K562 (cell line): Measurements from ENCODE around the gene RELL1. TPM values are rescaled to one million over a fixed set of nuclear protein-coding genes. Genes with fewer than 3 reads are reported as not detected.

ENCODE experiments used
- ATAC-seq: fragments of 200-7000 bp; cut with Tn5 transposase; 3 replicates; pipeline ENCODE4 v1.9.1; 2020; ENCODE audit warnings: moderate library complexity
- BruUV-seq: library from RNA; stranded (reverse); fragments of 400-500 nt; replicated peaks from 2 replicates; lab custom pipeline; 2021; lab: Mats Ljungman, UMichigan
- CTCF ChIA-PET: fragments of 300-600 bp; formaldehyde crosslinking; extraction: SDS; loops from one replicate; lab custom pipeline; 2021; ENCODE audit warnings: low intra/inter-chr PET ratio; lab: Yijun Ruan, JAX
- POLR2A ChIA-PET: fragments of 300-600, 350-650 bp; sonication (Branson Sonifier 250); formaldehyde crosslinking; extraction: SDS; loops from one replicate; lab custom pipeline; 2021; ENCODE audit warnings: antibody characterized with exemption, inconsistent platforms; lab: Yijun Ruan, JAX
- DNase-seq, 4 experiments: peaks; one replicate each; pipeline versions ENCODE4 v3.0.0 to v3.0.0-alpha.2; 2011 to 2018; ENCODE audit warnings: low spot score in 3 of 4, mixed read lengths in 3 of 4; ENCODE audit errors: extremely low read depth in 1 of 4
- FAIRE-seq: peaks from 2 replicates; lab custom pipeline; 2011; peaks lifted over from hg19 to GRCh38; lab: Jason Lieb, UNC
- H2AFZ ChIP-seq: 2 replicates; pipeline ENCODE4 v1.6.0; 2011; ENCODE audit warnings: low read depth, low read length, control low read depth, inconsistent platforms
- H3K27ac ChIP-seq: fragments of 200-600 bp; 3 replicates; pipeline ENCODE4 v1.8.0; 2011; ENCODE audit warnings: low read depth, mild to moderate bottlenecking, control low read depth, inconsistent platforms, low read length, moderate library complexity, mixed read lengths; ENCODE audit errors: extremely low read depth
- H3K27me3 ChIP-seq, 2 experiments: fragments of 300-600 bp in 1 of 2; 2 replicates in 1 of 2; 3 replicates in 1 of 2; pipeline versions ENCODE4 v1.6.0 to v1.8.0; 2011; ENCODE audit warnings: inconsistent platforms in 2 of 2, low read length in 2 of 2, mild to moderate bottlenecking in 1 of 2, mixed read lengths in 1 of 2, moderate library complexity in 1 of 2; ENCODE audit not compliant: control insufficient read depth in 2 of 2, insufficient read depth in 2 of 2
- H3K36me3 ChIP-seq: fragments of 300-600 bp; 3 replicates; pipeline ENCODE4 v1.8.0; 2011; ENCODE audit warnings: mild to moderate bottlenecking, low read length, inconsistent platforms; ENCODE audit not compliant: control insufficient read depth, insufficient read depth
- H3K4me1 ChIP-seq, 2 experiments: fragments of 200-600 bp in 1 of 2; replicated peaks in 1 of 2; 2 replicates in 1 of 2; 3 replicates in 1 of 2; pipeline versions ENCODE4 v1.5.1 to v1.8.0; 2011; ENCODE audit warnings: inconsistent platforms in 2 of 2, low read length in 2 of 2, mild to moderate bottlenecking in 1 of 2, mixed read lengths in 1 of 2, moderate library complexity in 1 of 2; ENCODE audit not compliant: control insufficient read depth in 2 of 2, insufficient read depth in 2 of 2
- H3K4me2 ChIP-seq: 2 replicates; pipeline ENCODE4 v1.6.1; 2011; ENCODE audit warnings: low read length, control low read depth, inconsistent platforms, mixed read lengths; ENCODE audit not compliant: insufficient read depth
- H3K4me3 ChIP-seq: fragments of 200-600 bp; sonication (generic), shearing (Covaris generic); 2 replicates; pipeline ENCODE4 v1.5.1; 2016; ENCODE audit warnings: control low read depth, inconsistent platforms
- H3K79me2 ChIP-seq: fragments of 200-600 bp; 3 replicates; pipeline ENCODE4 v1.8.0; 2011; ENCODE audit warnings: low read length, inconsistent platforms; ENCODE audit not compliant: control insufficient read depth, insufficient read depth
- H3K9ac ChIP-seq, 2 experiments: 2 replicates each; pipeline versions ENCODE4 v1.6.0 to v1.6.1; 2011; ENCODE audit warnings: low read depth in 2 of 2, low read length in 2 of 2, control low read depth in 1 of 2, inconsistent platforms in 1 of 2, mild to moderate bottlenecking in 1 of 2, mixed read lengths in 1 of 2; ENCODE audit not compliant: insufficient read depth in 1 of 2
- H3K9me1 ChIP-seq: one replicate; pipeline ENCODE4 v1.6.0; 2011; ENCODE audit warnings: inconsistent platforms, mild to moderate bottlenecking, low read length, moderate library complexity; ENCODE audit not compliant: control insufficient read depth, insufficient read depth
- H3K9me3 ChIP-seq: replicated peaks from 2 replicates; pipeline ENCODE4 v1.5.1; 2011; ENCODE audit warnings: low read depth, low read length, inconsistent platforms; ENCODE audit not compliant: control insufficient read depth, insufficient read depth
- H4K20me1 ChIP-seq: replicated peaks from 2 replicates; pipeline ENCODE4 v1.6.1; 2011; ENCODE audit warnings: low read length, inconsistent platforms, mixed read lengths; ENCODE audit not compliant: control insufficient read depth, insufficient read depth
- CEBPG ChIP-seq, 3 experiments: fragments of 200-800 bp in 1 of 3; sonication (Bioruptor generic) in 1 of 3; sonication (generic) in 1 of 3; formaldehyde crosslinking in 1 of 3; IDR thresholded peaks in 2 of 3; conservative IDR thresholded peaks in 1 of 3; 2 replicates each; pipeline versions ENCODE4 v1.6.1 to v1.8.0; 2016 to 2022; ENCODE audit warnings: missing compliant biosample characterization in 2 of 3, missing genetic modification characterization in 2 of 3, mild to moderate bottlenecking in 1 of 3, missing genetic modification reagents in 1 of 3
- CHD7 ChIP-seq: fragments of 200-600 bp; sonication (generic); IDR thresholded peaks from one replicate; pipeline ENCODE4 v1.6.1; 2012; ENCODE audit warnings: mild to moderate bottlenecking, low read depth, low read length, inconsistent platforms
- HDAC2 ChIP-seq: fragments of 450-650 bp; IDR thresholded peaks from 2 replicates; pipeline ENCODE4 v1.6.1; 2016; ENCODE audit warnings: mild to moderate bottlenecking
- NONO ChIP-seq, 2 experiments: fragments of 200-400 bp in 1 of 2; fragments of 450-650 bp in 1 of 2; formaldehyde crosslinking in 1 of 2; IDR thresholded peaks; 2 replicates each; pipeline ENCODE4 v1.6.1; 2017; ENCODE audit warnings: low read depth in 2 of 2, mild to moderate bottlenecking in 2 of 2, moderate library complexity in 2 of 2, low read length in 1 of 2
- POLR3A ChIP-seq: IDR thresholded peaks from 2 replicates; pipeline ENCODE4 v1.6.1; 2011; ENCODE audit warnings: borderline replicate concordance, mild to moderate bottlenecking, moderate library complexity; ENCODE audit not compliant: insufficient read length, insufficient read depth; ENCODE audit errors: extremely low read depth
- SIRT6 ChIP-seq: IDR thresholded peaks from one replicate; pipeline ENCODE4 v1.6.1; 2012; ENCODE audit warnings: low read depth, mild to moderate bottlenecking, control low read depth, inconsistent platforms, low read length, moderate library complexity
- TCF3 ChIP-seq: sonication (generic); formaldehyde crosslinking; IDR thresholded peaks from 2 replicates; pipeline ENCODE4 v1.4.0; 2020; ENCODE audit warnings: mild to moderate bottlenecking, missing genetic modification reagents
- ZNF586 ChIP-seq: fragments of 450-650 bp; formaldehyde crosslinking; conservative IDR thresholded peaks from 2 replicates; pipeline ENCODE4 v1.4.0; 2020; ENCODE audit warnings: mild to moderate bottlenecking, moderate library complexity
- WGBS: fragments of 100-300 bp; shearing (Covaris generic); methylation state at CpG from one replicate; pipeline ENCODE4 v1.1.6; 2016; ENCODE audit warnings: low coverage, mixed read lengths; ENCODE audit not compliant: insufficient coverage; ENCODE audit errors: missing lambda C conversion rate; 5-methylcytosine and 5-hydroxymethylcytosine counted together
- in situ Hi-C: fragments of 300-500 bp; cut with MboI; formaldehyde crosslinking; loops from 4 replicates; pipeline ENCODE4 v1.15.0; 2018; ENCODE audit warnings: inconsistent platforms, mixed read lengths
- intact Hi-C: fragments of 100-400 bp; cut with micrococcal nuclease; formaldehyde crosslinking; loops from 2 replicates; pipeline ENCODE4 v1.14.2; 2022
- polyA plus RNA-seq, 8 experiments: library from polyadenylated mRNA; depleted of rRNA in 4 of 8; stranded (reverse) in 5 of 8; unstranded in 3 of 8; fragments of >200 nt; fragmentation: Nextera tagmentation in 2 of 8; fragmentation: Illumina TruSeq in 1 of 8; extraction: Ambion mirVana in 2 of 8; extraction: Trizol in 1 of 8; gene quantifications; 2 replicates each; pipeline versions ENCODE4 v1.2.1 to v1.2.3, GENCODE V29; 2011 to 2014; ENCODE audit warnings: inconsistent platforms in 1 of 8, missing spikeins in 1 of 8
- total RNA-seq, 7 experiments: library from RNA; depleted of rRNA in 6 of 7; stranded (reverse); fragments of >200 nt in 6 of 7; fragmentation: Illumina TruSeq in 2 of 7; extraction: Trizol in 2 of 7; gene quantifications; 2 replicates each; pipeline versions ENCODE4 v1.2.1 to v1.2.3, GENCODE V29; 2011 to 2021; ENCODE audit warnings: low replicate concordance in 1 of 7

RELL1 gene
- total and polyA plus RNA-seq, 9 of the 15 experiments (the other 6 are each of a cell fraction or from before 2014, with no cell fraction given) = 0.06 to 3.5 (median 1.7) TPM; not detected in 1

- TF ChIP-seq ZNF586 (CRISPR knock-in tag) = no peak
- no peak for TF ChIP-seq SIRT6
Observed at GRCh38 chr4:37629713-37630112, 56.5 kb downstream of the RELL1 start (continued).

DNA sequence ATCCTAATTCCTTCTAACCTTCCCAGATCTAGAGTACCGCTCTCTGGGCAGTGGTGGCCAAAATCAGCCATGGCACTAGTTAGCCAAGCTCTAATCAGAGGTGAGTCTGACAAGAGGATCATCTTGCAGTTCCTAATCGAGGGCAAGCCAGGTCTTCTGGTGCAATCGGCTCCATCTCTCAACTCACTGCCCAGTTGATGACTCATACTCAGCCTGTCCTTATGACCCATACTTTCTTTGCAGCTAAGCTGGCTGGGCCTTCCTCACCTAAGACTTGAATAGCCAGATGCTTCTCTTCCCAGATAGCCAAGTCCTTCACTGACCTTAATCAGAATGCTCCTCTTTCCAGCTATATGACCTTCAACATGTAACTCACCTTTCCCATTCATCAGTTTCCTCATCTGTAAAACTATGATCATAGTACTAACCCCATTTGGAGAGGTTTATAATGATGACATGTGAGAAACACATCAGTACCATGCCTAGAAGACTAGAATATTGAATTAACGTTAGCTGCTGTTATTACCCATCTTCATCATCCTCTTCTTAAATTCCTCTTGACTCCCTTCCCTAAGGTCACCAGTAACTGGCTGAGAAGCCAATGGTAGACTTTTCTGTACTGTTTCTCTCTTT, 57.1 kb downstream of the RELL1 start:
- H3K9me1 ChIP-seq = no peaks in the 10 kb centered on the region
- H3K36me3 ChIP-seq = no peaks in the 10 kb centered on the region
- DNase-seq (peak; percentile 41 to 55 (median 44)), ATAC-seq (peak; percentile 88), FAIRE-seq (peak; percentile 72)
- H3K4me1 ChIP-seq = peaks cover 0 to 10% of the 10 kb centered on the region in 2 experiments; a peak in 2 of 5 replicates
- H3K9ac ChIP-seq = no peak overlapping the region
- in situ Hi-C loops (no loop called here), intact Hi-C loops (no loop called here)
- H3K4me3 ChIP-seq = no peak overlapping the region
- no peaks in the 10 kb centered on the region for H3K79me2 ChIP-seq
- no peaks in the 10 kb centered on the region for H4K20me1 ChIP-seq
- ChIA-PET CTCF (no interaction called here), POLR2A (interaction anchor here (1.1 kb wide), 1 partner anchor 8 kb away, joined by 4 read pairs; no protein-coding TSS in a partner anchor)
- H3K9me3 ChIP-seq = no peaks in the 10 kb centered on the region
- no peak overlapping the region for H3K27ac ChIP-seq
- H2AFZ ChIP-seq = no peak overlapping the region
- H3K27me3 ChIP-seq = no peaks in the 10 kb centered on the region
- BruUV-seq = no TSS peak
- 5% methylated on average over 4 of the region's 4 CpGs for WGBS
- H3K4me2 ChIP-seq = no peak overlapping the region
- TF ChIP-seq POLR3A (no peak), HDAC2 (0 out of 2 replicates have a peak, but pooled peaks have one; percentile 25), TCF3 (CRISPR knock-in tag) (peak; percentile 60), CHD7 (no peak), CEBPG (CRISPR knock-in tag; IDR thresholded peaks at IDR 0.05) (no peak), CEBPG (tag; conservative IDR thresholded peaks at IDR 0.05 in 1 of 2, IDR thresholded peaks at IDR 0.05 in 1 of 2) (peak; percentile 36 to 39; a peak in 1 of 4 replicates), NONO (IDR thresholded peaks at IDR 0.05; ENCODE audit: low read depth in 2 of 2, low read length in 1 of 2) (no peak)
